ENCODE data around the gene TPP1.

- TF ChIP-seq CTCF (IDR thresholded peaks at IDR 0.05; ENCODE audit: poor library complexity) (no peak), EZH2 (IDR thresholded peaks at IDR 0.05; ENCODE audit: borderline replicate concordance) (no peak)
Observed at GRCh38 chr11:6571434-6572008, 47.7 kb downstream of the TPP1 start.
